HG03159 (cell line): ENCODE data around the gene NLRP9.
"Not testable (repeated sequence)": the region's sequence is repeated elsewhere in the genome, so short reads cannot be mapped to it uniquely, and the experiment has no call there.

Experiments used
- ATAC-seq: cut with Tn5 transposase; IDR thresholded peaks from one replicate; pipeline ENCODE4 v1.9.1; 2021; ENCODE audit warnings: mild to moderate bottlenecking, moderate library complexity; ENCODE audit not compliant: unreplicated experiment

NLRP9 gene

DNA sequence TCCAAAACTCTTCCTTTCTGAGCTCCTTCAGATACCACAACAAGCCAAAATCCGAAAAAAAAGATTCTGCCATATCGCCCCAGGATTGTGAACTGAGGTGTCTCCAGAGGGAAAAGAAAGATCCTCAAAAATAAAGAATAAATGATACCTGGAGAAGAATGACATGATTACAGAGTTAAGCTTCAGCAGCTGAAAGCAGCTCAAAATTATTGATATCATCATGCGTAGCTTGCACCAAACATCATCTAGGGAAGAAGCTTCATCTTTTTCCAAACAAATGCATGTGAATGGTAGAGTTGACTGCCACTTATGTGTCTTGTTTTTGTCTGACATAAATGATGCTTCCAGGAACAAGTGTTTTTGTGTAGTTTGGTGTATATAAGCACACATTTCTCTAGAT lies at the start of gene NLRP9:
Gene NLRP9, minus strand, starts transcription at position 101 of the 400 bp plus-strand sequence. Its CDS starts 28 bp downstream, at position 73.
- ATAC-seq, result no peak

DNA sequence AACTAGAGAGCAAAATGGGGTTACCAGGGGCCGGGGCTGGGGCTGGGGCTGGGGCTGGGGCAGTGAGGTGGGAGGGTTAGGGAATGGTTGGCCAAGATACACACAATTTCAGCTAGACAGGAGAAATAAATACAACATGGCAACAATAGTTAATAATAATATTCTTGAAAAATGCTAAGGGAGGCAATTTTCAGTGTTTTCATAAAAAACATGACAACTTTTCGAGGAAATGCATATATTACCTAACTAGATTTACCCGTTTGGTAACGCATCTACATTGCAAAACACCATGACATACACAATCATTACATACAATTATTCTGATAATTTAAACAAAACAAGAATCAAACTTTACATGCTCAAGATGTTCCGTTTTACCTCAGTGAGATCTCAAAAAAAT lies 42.9 kb upstream of the NLRP9 start:
- no peak for ATAC-seq

DNA sequence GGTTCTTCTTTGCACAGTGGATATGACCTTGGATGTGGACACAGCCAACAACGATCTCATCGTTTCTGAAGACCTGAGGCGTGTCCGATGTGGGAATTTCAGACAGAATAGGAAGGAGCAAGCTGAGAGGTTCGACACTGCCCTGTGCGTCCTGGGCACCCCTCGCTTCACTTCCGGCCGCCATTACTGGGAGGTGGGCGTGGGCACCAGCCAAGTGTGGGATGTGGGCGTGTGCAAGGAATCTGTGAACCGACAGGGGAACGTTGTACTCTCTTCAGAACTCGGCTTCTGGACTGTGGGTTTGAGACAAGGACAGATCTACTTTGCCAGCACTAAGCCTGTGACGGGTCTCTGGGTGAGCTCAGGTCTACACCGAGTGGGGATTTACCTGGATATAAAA lies 40.1 kb upstream of the NLRP9 start:
- no peak for ATAC-seq

DNA sequence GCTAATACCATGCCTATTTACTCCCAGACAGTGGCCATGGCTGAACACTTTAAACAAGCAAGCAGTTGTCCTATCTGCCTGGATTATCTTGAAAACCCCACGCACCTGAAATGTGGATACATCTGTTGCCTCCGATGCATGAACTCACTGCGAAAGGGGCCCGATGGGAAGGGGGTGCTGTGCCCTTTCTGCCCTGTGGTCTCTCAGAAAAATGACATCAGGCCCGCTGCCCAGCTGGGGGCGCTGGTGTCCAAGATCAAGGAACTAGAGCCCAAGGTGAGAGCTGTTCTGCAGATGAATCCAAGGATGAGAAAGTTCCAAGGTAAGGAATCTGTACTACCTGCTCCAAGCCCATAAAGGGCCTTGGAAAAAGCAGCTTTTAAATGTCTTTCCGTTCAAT lies 39.3 kb upstream of the NLRP9 start:
- ATAC-seq, result no peak

DNA sequence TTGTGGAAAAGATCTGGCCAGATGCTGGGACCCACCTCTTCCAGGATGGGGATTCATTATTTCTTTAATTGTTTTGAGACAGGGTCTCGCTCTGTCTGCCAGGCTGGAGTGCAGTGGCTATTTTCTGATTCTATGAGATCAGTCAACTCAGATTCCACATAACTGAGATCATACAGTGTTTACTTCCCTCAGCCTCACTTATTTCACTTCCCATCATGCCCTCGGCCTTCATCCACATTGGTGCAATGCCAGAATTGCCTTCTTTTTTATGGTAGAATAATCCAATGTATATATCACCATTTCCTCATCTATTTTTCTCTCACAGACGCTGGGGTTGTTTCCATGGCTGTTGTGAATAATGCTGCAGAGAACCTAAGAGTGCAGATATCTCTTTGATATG lies 31.4 kb upstream of the NLRP9 start:
- ATAC-seq, result not testable (repeated sequence)

DNA sequence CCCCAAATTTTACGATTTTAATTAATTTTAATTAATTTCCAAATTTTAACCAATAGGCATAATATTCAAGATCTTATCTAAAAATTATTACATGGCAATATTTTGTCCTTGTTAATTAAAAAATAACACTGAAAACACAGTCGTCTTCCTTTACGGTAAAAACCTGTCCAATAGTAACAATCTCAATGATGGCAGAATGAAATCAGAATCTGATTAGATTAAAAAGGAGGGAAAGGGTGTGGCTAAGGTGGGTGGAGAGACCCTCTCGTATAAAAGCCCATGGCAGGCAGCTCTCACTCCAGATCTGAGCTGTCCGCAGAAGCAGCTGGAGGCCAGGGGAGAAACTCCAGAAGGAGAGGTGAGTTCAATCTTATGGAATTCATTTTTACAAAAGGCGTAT lies 30.6 kb upstream of the NLRP9 start, which contains the start of gene RFPL4AL1:
Gene RFPL4AL1, plus strand, starts transcription at position 301 of the 400 bp plus-strand sequence. CDS start 2,687 bp downstream, outside the sequence.
- ATAC-seq, result not testable (repeated sequence)

DNA sequence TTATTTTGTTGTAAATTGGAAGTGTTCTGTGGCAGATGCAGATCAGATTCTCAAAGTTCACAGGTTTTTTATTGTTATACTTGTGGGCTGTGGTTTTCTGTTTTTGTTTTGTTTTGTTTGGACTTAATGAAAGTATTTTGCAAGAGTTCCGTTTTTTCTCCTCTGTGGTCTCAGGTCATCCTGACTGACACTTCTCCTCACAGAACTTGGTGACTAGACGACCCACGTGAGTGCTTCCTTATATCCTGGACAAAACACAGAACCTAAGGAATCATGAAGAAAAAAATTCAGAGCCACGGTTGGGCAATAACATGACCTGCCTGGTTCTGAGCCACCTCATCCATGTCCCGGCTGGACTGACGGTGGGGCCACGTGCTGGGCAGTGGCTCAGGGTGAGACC lies 28.3 kb upstream of the NLRP9 start:
- no peak for ATAC-seq

DNA sequence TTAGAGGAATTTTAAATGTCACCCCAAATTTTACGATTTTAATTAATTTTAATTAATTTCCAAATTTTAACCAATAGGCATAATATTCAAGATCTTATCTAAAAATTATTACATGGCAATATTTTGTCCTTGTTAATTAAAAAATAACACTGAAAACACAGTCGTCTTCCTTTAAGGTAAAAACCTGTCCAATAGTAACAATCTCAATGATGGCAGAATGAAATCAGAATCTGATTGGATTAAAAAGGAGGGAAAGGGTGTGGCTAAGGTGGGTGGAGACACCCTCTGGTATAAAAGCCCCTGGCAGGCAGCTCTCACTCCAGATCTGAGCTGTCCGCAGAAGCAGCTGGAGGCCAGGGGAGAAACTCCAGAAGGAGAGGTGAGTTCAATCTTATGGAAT lies 20.6 kb upstream of the NLRP9 start, which contains the start of gene RFPL4A:
Gene RFPL4A, plus strand, starts transcription at position 301 of the 400 bp plus-strand sequence. CDS start 2,704 bp downstream, outside the sequence.
- ATAC-seq, result not testable (repeated sequence)

DNA sequence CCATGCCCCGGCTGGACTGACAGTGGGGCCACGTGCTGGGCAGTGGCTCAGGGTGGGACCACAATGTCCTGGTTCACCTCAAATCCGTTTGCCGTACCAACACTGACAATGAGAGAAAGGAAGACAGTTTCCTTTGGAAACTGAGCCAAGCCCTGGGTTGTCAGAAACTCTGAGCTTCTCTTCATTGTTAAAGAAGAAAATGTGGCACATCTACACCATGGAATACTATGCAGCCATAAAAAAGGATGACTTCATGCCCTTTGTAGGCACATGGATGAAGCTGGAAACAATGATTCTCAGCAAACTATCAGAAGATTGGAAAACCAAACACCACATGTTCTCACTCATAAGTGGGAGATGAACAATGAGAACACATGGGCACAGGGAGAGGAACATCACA lies 18.6 kb upstream of the NLRP9 start:
- not testable (repeated sequence) for ATAC-seq

DNA sequence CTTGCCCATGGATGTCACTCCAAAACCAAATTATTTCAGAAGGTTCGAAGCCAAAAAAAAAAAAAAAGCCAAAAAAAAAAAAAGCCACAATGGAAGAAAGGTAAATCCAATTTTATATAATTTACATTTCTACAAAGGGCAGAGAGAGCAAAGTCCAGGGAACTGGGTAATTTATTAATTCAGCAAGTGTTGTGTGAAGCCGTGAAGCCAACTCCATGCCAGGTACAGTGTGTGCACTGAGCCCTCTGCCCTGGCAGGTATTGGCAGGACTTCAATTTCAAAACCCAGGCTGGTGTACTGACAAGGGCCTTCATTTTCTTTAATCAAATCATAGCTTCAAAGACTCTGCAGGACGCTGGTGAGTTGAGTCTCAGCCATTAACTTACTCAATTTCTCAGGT lies 15.2 kb upstream of the NLRP9 start:
- no peak for ATAC-seq

DNA sequence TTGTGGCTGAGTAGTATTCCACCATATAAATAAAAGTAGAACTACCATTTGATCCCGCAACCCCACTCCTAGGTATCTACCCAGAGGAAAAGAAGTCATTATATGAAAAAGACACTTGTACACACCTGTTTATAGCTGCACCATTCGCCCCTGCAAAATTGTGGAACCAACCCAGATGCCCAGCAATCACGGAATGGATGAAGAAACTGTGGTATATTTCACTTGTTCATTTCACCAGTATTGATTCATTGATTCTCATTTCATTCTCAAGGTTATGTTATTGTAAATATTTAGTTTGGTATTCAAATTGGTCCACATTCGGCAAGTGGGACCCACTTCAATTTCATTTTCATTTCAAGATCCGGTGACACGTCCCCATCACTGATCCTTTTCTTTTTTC lies 12.5 kb upstream of the NLRP9 start:
- no peak for ATAC-seq

DNA sequence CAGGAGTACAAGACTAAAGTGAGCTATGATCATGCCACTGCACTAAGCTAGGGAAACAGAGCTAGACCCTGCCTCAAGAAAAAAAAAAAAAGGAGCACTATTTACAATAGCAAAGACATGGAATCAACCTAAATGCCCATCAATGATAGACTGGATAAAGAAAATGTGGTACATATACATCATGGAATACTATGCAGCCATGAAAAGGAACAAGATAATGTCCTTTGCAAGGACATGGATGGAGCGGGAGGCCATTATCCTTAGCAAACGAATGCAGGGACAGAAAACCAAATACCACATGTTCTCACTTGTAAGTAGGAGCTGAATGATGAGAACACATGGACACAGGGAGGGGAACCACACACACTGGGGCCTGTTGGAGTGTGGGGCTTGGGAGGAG lies 7.8 kb downstream of the NLRP9 start:
- ATAC-seq, result not testable (repeated sequence)

DNA sequence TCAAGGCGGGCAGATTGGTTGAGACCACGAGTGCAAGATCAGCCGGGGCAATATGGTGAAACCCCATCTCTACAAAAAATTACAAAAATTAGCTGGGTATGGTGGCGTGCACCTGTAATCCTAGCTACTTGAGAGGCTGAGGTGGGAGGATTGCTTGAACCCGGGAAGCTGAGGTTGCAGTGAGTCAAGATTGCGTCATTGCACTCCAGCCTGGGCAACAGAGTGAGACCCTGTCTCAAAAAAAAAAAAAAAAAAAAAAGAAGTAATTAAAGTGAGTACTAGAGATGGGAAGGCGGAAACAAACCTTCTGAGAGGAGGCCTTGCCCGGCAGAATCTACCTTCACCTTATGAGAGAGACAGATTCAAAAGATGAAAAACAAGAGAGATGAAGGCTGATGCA lies 14.7 kb downstream of the NLRP9 start:
- no peak for ATAC-seq

DNA sequence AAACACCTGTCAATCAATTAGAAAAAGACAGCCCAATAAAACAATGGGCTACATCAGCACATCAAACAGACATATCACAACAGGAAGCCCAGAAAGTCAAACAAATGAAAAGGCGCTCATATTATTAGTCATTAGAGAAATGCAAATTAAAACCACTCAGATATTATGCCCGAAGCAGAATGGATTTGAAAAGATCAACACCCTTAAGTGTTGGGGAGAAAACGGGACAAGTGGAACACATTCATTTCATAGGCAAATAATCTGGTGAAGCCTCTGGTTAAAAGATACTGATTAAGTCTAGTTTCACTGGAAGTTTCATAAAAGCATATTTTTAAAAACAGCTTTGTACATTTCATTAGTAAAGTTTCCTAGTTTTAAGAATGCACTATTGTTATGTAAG lies 17.4 kb downstream of the NLRP9 start:
- no peak for ATAC-seq

DNA sequence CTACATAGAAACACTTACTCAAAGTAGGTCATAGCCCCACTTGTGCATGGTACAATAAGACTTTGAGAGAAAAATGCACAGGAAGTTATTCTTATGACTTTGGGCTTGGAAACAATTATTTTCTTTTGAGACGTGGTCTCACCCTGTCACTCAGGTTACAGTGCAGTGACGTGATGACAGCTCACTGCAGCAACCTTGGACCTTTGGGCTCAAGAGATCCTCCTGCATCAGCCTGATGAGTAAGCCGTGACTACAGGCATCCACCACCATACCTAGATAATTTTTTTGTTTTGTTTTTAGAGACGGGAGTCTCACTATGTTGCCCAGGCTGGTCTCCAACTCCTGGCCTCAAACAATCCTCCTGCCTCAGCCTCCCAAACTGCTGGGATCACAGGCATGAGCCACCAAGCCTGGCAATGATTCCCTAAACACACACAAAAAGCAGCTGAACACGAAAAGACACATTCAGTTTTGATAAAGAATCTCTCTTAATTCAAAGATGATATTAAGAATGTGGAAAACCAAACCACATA lies 17.9 kb downstream of the NLRP9 start:
- no peak for ATAC-seq

DNA sequence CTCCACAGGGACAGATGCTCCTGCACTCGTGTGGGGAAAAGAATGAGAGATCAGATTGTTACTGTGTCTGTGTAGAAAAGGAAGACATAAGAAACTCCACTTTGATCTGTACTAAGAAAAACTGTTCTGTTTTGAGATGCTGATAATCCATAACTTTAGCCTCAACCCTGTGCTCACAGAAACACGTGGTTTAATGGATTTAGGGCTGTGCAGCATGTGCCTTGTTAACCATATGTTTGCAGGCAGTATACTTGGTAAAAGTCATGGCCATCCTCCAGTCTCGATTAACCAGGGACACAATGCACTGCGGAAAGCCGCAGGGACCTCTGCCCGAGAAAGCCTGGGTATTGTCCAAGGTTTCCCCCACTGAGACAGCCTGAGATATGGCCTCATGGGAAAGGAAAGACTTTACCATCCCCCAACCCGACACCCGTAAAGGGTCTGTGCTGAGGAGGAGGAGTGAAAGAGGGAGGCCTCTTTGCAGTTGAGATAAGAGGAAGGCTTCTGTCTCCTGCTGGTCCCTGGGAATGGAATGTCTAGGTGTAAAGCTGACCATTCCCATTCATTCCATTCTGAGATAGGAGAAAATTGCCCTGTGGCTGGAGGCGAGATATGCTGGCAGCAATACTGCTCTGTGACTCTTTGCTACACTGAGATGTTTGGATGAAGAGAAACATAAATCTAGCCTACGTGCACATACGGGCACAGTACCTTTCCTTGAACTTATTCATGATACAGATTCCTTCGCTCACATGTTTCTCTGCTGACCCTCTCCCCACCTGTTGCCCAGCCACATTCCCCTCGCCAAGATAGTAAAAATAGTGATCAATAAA lies 20.1 kb downstream of the NLRP9 start:
- not testable (repeated sequence) for ATAC-seq

DNA sequence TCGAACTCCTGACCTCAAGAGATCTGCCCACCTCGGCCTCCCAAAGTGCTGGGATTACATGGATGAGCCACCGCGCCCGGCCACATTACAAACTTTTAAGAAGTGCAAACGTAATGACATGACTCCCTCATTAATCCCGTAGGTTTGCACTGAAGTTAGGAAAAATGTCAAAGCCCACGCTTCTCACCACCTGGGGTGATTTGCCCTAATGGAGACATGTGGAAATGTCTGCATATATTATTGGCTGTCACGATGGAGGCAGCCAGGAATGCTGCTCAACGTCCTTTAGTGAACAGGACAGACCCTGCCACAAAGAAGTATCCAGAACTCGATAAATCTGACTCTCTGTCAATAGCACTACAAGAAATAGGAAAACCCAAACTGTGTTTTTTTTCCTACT lies 21.0 kb downstream of the NLRP9 start:
- ATAC-seq, result no peak

DNA sequence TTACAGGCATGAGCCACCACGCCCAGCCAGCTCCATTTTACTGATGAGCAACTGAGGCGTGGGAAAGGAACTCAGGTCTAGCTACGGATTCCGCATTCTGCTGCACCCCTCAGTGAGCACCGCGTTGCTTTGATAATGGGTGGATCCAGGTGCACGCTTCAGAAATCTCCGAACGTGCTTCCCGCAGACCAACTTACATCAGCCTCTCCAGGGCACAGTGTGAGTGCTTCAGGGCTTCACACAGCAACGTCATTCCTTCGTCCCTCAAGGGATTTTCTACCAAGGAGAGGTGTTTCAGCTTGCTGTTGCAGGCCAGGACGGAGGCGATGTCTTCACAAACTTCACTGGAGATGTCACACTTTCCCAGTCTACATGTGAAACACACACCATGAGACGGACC lies 21.7 kb downstream of the NLRP9 start:
- ATAC-seq, result no peak

DNA sequence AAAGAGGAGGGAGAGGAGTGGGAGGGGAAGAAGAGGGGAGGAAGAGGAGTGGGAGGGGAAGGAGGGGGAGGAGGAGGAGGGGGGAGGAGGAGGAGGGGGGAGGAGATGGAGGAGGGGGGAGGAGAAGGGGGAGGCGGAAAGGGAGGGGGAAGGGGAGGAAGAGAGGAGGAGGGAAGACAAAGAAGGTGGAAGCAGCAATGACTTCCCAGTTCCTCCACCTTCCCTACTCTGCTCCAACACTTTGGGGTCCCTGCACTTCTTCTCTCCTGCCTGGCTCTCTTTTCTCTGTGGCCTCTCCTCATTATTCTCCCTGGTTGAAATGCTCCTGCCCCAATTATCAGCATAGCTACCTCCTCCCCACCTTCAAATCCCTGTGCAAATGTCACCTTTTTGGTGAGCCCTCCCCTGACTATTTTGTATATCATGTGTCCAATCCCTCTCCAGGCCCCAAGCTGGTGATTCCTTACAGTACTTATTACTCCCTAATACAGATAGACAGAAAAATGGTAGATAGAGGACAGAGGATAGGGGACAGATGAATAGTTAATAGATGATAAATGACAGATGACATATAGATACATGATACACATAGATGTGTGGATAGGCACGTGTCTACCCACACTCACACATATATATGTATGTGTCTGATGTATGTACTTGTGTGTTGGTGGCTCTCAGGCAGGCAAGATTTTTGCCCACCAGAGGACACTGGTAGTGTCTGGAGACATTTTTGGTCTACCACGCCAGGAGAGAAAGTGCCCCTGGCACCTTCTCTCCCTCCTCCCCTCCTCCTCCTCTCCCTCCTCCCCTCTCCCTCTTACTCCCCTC lies 25.2 kb downstream of the NLRP9 start:
- ATAC-seq, result no peak

DNA sequence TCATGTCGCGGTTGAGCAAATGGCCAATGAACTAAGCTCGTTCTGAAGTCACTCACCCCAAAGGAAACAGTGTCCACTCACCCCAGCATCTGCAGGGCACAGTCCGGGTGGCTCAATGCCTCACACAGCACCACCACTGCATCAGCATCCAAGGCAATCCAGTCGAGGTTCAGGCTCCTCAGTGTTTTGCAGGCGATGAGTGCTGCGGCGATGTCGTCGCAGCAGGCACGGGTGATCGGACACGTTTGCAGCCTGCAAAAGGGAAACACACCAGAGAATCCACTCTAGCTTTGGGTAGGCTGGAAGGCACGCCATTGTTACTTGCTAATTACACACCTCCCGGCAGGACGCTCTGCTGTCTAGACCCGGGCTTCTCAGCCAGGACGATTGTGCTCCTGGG lies 26.5 kb downstream of the NLRP9 start:
- ATAC-seq, result no peak

DNA sequence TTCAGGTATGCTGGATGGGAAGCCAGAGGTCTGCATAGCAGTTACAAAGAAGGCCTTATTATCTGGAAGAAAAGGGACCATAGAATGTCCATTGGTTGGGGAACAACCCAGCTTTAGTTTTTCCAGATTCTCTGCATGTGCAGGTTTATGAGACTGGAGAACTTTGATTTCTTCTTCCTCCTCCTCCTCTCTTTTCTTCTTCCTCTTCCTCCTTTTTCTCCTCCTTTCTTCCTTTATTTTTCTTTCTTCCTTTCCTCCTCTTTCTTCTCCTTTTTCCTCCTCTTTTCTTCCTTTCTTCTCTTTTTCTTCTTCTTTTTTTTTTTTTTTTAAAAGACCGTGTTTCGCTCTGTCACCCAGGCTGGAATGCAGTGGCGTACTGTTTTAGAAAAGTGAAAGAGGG lies 32.2 kb downstream of the NLRP9 start:
- ATAC-seq, result no peak
